Ishikawa (cell line): ENCODE results near the gene PCBD2.

Source experiments
- CEBPB ChIP-seq: IDR thresholded peaks from 2 replicates; pipeline ENCODE4 v1.6.1; 2012
- CREB1 ChIP-seq: IDR thresholded peaks from 2 replicates; pipeline ENCODE4 v1.6.1; 2012; ENCODE audit warnings: low read depth
- EGR1 ChIP-seq: IDR thresholded peaks from 2 replicates; pipeline ENCODE4 v1.6.1; 2012
- EP300 ChIP-seq: IDR thresholded peaks from 2 replicates; pipeline ENCODE4 v1.6.1; 2012; ENCODE audit warnings: borderline replicate concordance
- FOXM1 ChIP-seq: IDR thresholded peaks from 2 replicates; pipeline ENCODE4 v1.6.1; 2012; ENCODE audit warnings: low read depth, borderline replicate concordance
- MAX ChIP-seq: IDR thresholded peaks from 2 replicates; pipeline ENCODE4 v1.6.1; 2012
- NFIC ChIP-seq: IDR thresholded peaks from 2 replicates; pipeline ENCODE4 v1.6.1; 2012
- REST ChIP-seq: IDR thresholded peaks from 2 replicates; pipeline ENCODE4 v1.6.1; 2012; ENCODE audit warnings: low read depth, mild to moderate bottlenecking
- TAF1 ChIP-seq: IDR thresholded peaks from 2 replicates; pipeline ENCODE4 v1.6.1; 2012; ENCODE audit warnings: low read depth, mild to moderate bottlenecking
- TEAD4 ChIP-seq: IDR thresholded peaks from 2 replicates; pipeline ENCODE4 v1.6.1; 2012
- YY1 ChIP-seq: IDR thresholded peaks from 2 replicates; pipeline ENCODE4 v1.6.1; 2012; ENCODE audit warnings: low read depth

DNA sequence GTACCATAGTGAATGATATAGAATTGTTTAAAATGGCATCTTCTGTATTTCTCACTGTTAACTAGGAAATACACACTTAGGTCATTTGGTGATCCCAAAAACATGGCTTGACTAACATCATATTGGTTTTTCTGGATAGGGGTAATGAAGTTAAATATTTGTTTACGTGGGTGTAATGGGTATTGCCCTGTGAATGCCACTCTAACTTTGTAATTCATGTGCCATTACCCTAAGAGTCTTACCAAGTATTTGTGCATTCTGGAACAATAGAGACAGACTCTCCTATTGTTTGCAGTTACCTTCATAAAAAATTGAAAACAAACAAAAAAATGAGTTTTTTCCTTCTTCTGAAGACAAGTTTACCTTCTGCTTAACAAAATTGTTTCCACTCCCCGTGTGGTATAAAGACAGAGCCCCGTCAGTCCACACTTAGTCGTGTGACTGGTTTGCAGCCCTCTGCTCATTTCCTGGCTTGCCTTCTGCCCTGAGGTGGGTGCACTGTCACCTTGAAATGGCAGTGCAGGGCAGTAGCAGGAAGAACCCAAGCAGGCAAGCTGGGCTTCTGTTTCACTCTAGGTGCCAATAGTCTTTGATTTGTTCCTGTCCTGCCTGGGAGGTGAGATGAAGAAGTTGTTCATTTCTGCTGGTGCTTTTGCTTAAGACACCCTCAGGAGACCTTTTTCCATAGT lies 53.1 kb downstream of the PCBD2 start:
- no peak for TF ChIP-seq MAX
- TF ChIP-seq YY1 = no peak
- no peak for TF ChIP-seq NFIC
- no peak for TF ChIP-seq TAF1
- TF ChIP-seq CREB1 = no peak
- TF ChIP-seq CEBPB = no peak
- no peak for TF ChIP-seq TEAD4
- TF ChIP-seq EP300 = no peak
- no peak for TF ChIP-seq REST
- no peak for TF ChIP-seq EGR1
- no peak for TF ChIP-seq FOXM1
